HG02938 (cell line): Measurements from ENCODE around the gene OR10G7.

Experiments used
- ATAC-seq: cut with Tn5 transposase; IDR thresholded peaks from one replicate; pipeline ENCODE4 v1.9.1; 2021; ENCODE audit warnings: mild to moderate bottlenecking, moderate library complexity; ENCODE audit not compliant: unreplicated experiment

OR10G7 gene

GRCh38 chr11:124041254-124041653 is at the start of gene OR10G7:
OR10G7 (minus strand) TSS chr11:124041325; CDS start chr11:124039001, 2,324 bp downstream.
- ATAC-seq = no peak

- no peak for ATAC-seq
Measured at GRCh38 chr11:124085997-124086846, 45.1 kb upstream of the OR10G7 start.

GRCh38 chr11:124085583-124085982 is 44.5 kb upstream of the OR10G7 start:
- no peak for ATAC-seq

- ATAC-seq = no peak
Measured at GRCh38 chr11:124082371-124082770, 41.2 kb upstream of the OR10G7 start.

- ATAC-seq = no peak
Measured at GRCh38 chr11:124081483-124081882, 40.4 kb upstream of the OR10G7 start.

- ATAC-seq = no peak
Measured at GRCh38 chr11:124080327-124081001, 39.3 kb upstream of the OR10G7 start.

GRCh38 chr11:124079631-124080326 is 38.7 kb upstream of the OR10G7 start:
- ATAC-seq = no peak

- ATAC-seq = no peak
Measured at GRCh38 chr11:124078591-124078990, 37.5 kb upstream of the OR10G7 start.

GRCh38 chr11:124077266-124077665 is 36.1 kb upstream of the OR10G7 start:
- ATAC-seq = no peak

- ATAC-seq = peak; percentile 58
Measured at GRCh38 chr11:124075841-124076651, 34.9 kb upstream of the OR10G7 start.

- no peak for ATAC-seq
Measured at GRCh38 chr11:124075492-124075840, 34.3 kb upstream of the OR10G7 start.

GRCh38 chr11:124074554-124074953 is 33.4 kb upstream of the OR10G7 start:
- ATAC-seq = no peak

- ATAC-seq = no peak
Measured at GRCh38 chr11:124072147-124072546, 31.0 kb upstream of the OR10G7 start.

- no peak for ATAC-seq
Measured at GRCh38 chr11:124071623-124071948, 30.5 kb upstream of the OR10G7 start.

- ATAC-seq = peak; percentile 91
Measured at GRCh38 chr11:124070915-124071622, 29.9 kb upstream of the OR10G7 start.

- ATAC-seq = peak; percentile 74
Measured at GRCh38 chr11:124069429-124070401, 28.6 kb upstream of the OR10G7 start.

- no peak for ATAC-seq
Measured at GRCh38 chr11:124068601-124069110, 27.5 kb upstream of the OR10G7 start.

GRCh38 chr11:124052966-124053365 is 11.8 kb upstream of the OR10G7 start:
- ATAC-seq = no peak

GRCh38 chr11:124050748-124051147 is 9.6 kb upstream of the OR10G7 start:
- no peak for ATAC-seq
